ENCODE measurements around the gene C2orf72.
"Not testable (repeated sequence)": the region's sequence is repeated elsewhere in the genome, so short reads cannot be mapped to it uniquely, and the experiment has no call there.

Gene C2orf72

DNA sequence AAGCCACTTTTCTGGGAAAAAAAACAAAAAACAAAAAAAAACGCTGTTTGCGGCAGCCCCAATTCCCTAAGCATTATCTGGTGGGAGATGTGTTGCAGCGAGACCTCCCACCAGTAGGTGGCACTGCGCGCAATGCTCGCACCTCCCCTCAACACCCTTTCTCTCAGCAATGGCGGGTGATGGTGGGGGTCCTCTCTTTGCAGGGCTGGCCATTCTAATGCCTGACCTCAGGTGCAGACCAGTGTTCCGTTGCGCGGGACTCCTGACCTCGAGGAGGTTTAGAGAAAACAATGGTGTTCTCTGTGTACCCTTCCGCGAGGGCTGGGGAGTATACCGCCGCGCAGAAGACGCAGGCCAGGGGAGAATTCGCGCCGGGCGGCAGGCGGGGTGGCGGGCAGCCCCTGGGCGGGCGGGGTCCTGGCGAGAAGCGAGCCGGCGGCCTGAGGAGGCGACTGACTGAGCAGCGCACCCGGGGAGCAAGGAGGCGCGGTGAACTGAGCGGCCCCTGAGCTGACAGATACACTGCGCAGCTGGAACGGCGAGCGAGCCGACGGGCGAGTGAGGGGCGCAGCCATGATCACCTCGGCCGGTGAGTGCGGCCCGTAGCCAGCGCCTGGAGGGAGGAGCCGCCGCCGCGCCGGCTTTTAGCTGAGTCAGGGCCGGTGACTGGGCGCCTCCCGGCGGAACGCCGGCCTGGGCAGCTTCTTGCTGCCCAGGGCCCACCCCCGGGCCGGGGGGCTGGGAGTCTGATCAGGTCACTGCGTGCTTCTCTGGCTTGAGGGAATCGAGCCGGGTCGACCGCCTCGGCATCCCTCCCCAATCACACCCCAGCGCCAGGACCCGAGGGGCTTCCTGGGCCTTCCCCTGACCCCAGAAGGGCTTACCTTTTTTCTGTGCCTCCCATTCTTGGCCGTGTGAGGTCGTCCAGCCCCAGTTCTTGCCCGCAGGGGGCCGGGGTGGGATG is 19.4 kb downstream of the C2orf72 start, which contains the start of gene PSMD1:
Gene PSMD1, plus strand, starts transcription at position 415 of the 964 bp plus-strand sequence. Its CDS starts 159 bp downstream, at position 574.
- Histone ChIP-seq H3K4me1 (peaks cover 34 to 46% (median 41%) of the 10 kb centered on the region in 10 experiments), H4K20me1 (peaks cover 25 to 50% (median 43%) of the 10 kb centered on the region in 11 experiments; a peak in 20 of 22 replicates), H3K27ac (peak within 1 kb of the TSS; percentile 96 to 98 (median 97)), H3K27me3 (peaks cover 0 to 6% (median 0%) of the 10 kb centered on the region in 11 experiments; a peak in 2 of 22 replicates), H3K4me3 (peak within 1 kb of the TSS; percentile 83 to 100 (median 98)), H3K36me3 (peaks cover 9 to 28% (median 14%) of the 10 kb centered on the region in 11 experiments; a peak in 21 of 22 replicates), H3K9ac (peak within 1 kb of the TSS; percentile 90 to 99 (median 99)), H3K9me3 (replicated peaks in 1 of 11) (no peaks in the 10 kb centered on the region), H3K4me2 (peak within 1 kb of the TSS; percentile 70 to 98 (median 91))
- TF ChIP-seq Cebpa-rat (IDR thresholded peaks at IDR 0.05), result no peak

DNA sequence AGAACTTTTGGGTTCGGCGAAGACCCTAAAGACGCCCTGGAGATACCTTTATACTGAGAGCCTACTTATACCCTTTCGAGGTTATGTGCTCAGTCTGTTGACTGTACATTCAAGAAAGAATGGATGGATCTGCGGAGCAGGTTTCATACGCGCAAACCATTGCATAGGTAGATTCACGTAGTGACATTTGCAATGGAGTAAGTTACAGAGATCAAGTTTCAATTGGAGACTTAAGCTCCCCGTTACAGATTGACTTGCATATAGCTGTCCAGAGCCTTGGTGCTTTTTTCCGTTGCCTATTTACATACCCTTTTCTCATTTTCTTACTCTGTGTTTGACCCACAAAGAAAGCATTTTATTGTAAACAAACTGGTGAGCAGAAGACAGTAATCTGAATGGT is 20.3 kb downstream of the C2orf72 start:
- Histone ChIP-seq H3K27me3 (no peaks in the 10 kb centered on the region), H4K20me1 (peaks cover 28 to 58% (median 44%) of the 10 kb centered on the region in 11 experiments; a peak in 20 of 22 replicates), H3K9me3 (replicated peaks in 1 of 11) (no peaks in the 10 kb centered on the region), H3K4me3 (peak overlapping the region; percentile 83 to 100 (median 98)), H3K9ac (peak overlapping the region; percentile 90 to 99 (median 99)), H3K4me2 (peak overlapping the region; percentile 70 to 98 (median 91)), H3K36me3 (peaks cover 17 to 37% (median 21%) of the 10 kb centered on the region in 11 experiments; a peak in 21 of 22 replicates), H3K27ac (peak overlapping the region; percentile 96 to 98 (median 97)), H3K4me1 (peaks cover 26 to 45% (median 34%) of the 10 kb centered on the region in 10 experiments)
- no peak for TF ChIP-seq Cebpa-rat (IDR thresholded peaks at IDR 0.05)

GRCh38 chr2:231058761-231059550 is 21.6 kb downstream of the C2orf72 start:
- H4K20me1 ChIP-seq, result peaks cover 28 to 71% (median 57%) of the 10 kb centered on the region in 11 experiments; a peak in 21 of 22 replicates
- H3K27me3 ChIP-seq, result no peaks in the 10 kb centered on the region
- H3K9ac ChIP-seq, result peak overlapping the region; percentile 25 to 99 (median 99); a peak in 19 of 22 replicates
- H3K4me1 ChIP-seq, result peaks cover 25 to 51% (median 32%) of the 10 kb centered on the region in 10 experiments
- H3K36me3 ChIP-seq, result peaks cover 29 to 50% (median 34%) of the 10 kb centered on the region in 11 experiments
- peak overlapping the region in 7 of 10 experiments; percentile 98 to 100 (median 99); a peak in 11 of 20 replicates for H3K4me3 ChIP-seq
- TF ChIP-seq Cebpa-rat (IDR thresholded peaks at IDR 0.05), result no peak
- peak overlapping the region in 2 of 11 experiments; percentile 2 to 98; a peak in 2 of 22 replicates for H3K27ac ChIP-seq
- H3K4me2 ChIP-seq, result peak overlapping the region; percentile 70 to 98 (median 91)
- H3K9me3 ChIP-seq (replicated peaks in 1 of 11), result no peaks in the 10 kb centered on the region

DNA sequence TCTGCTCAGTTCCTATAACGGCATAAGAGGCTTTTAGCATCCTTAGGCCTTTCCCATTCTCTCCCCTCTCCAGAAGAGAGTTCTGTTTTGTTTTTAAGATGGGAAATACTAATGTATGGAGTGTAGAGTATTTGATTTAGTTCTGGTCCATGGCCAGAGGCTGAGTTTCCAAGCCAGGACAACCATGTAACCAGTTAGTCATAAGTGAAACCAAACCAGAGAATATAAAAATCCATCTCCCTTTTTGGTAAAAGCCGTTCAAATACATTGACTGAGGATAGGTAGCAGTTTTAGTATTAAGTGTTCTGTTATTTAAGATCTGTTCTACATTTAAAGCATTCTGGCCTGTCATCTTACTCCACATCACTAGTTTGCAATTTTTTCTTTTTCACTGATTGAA is 22.4 kb downstream of the C2orf72 start:
- Histone ChIP-seq H3K4me3 (no peak overlapping the region), H3K9me3 (replicated peaks in 1 of 11) (no peaks in the 10 kb centered on the region), H3K27ac (no peak overlapping the region), H3K27me3 (no peaks in the 10 kb centered on the region), H3K4me2 (peak overlapping the region in 9 of 11 experiments; percentile 81 to 98 (median 93); a peak in 12 of 22 replicates), H3K9ac (peak overlapping the region in 2 of 11 experiments; percentile 99; a peak in 3 of 22 replicates), H4K20me1 (peaks cover 28 to 79% (median 64%) of the 10 kb centered on the region in 11 experiments; a peak in 21 of 22 replicates), H3K4me1 (peaks cover 25 to 50% (median 31%) of the 10 kb centered on the region in 10 experiments), H3K36me3 (peaks cover 37 to 58% (median 42%) of the 10 kb centered on the region in 11 experiments)
- TF ChIP-seq Cebpa-rat (IDR thresholded peaks at IDR 0.05), result no peak

GRCh38 chr2:231062776-231063175 is 25.5 kb downstream of the C2orf72 start:
- Histone ChIP-seq H4K20me1 (peaks cover 23 to 99% (median 70%) of the 10 kb centered on the region in 11 experiments; a peak in 21 of 22 replicates), H3K27ac (no peak overlapping the region), H3K9me3 (replicated peaks in 1 of 11) (no peaks in the 10 kb centered on the region), H3K4me3 (no peak overlapping the region), H3K9ac (no peak overlapping the region), H3K4me1 (peaks cover 23 to 62% (median 38%) of the 10 kb centered on the region in 10 experiments), H3K36me3 (peaks cover 67 to 88% (median 72%) of the 10 kb centered on the region in 11 experiments), H3K27me3 (no peaks in the 10 kb centered on the region), H3K4me2 (peak overlapping the region in 1 of 11 experiments; percentile 32; a peak in 2 of 22 replicates)
- TF ChIP-seq Cebpa-rat (IDR thresholded peaks at IDR 0.05), result no peak

DNA sequence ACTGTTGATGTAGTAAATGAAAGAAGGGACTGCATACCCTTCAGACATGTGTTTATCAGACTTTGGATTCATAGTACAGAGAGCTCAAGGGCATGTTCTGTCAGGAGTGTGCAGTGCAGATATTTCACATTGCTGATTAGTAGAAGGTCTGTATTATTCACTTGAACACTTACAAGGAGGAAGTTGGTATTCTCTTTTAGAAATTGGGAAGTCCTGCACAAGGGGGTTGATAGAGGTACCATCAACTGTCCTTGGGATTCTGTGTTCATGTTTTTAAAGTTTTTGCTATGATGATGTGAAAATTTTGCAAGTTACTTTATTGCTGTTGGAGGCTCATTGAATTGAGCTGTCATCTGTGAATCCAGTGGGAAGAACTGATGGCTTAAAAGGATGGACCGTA is 26.0 kb downstream of the C2orf72 start:
- Histone ChIP-seq H3K36me3 (peaks cover 72 to 94% (median 78%) of the 10 kb centered on the region in 11 experiments), H3K27ac (no peak overlapping the region), H3K9ac (no peak overlapping the region), H3K27me3 (no peaks in the 10 kb centered on the region), H3K4me3 (no peak overlapping the region), H3K4me2 (peak overlapping the region in 3 of 11 experiments; percentile 1 to 55 (median 32); a peak in 5 of 22 replicates), H3K9me3 (replicated peaks in 1 of 11) (no peaks in the 10 kb centered on the region), H4K20me1 (peaks cover 25 to 99% (median 70%) of the 10 kb centered on the region in 11 experiments; a peak in 21 of 22 replicates), H3K4me1 (peaks cover 17 to 62% (median 37%) of the 10 kb centered on the region in 10 experiments)
- TF ChIP-seq Cebpa-rat (IDR thresholded peaks at IDR 0.05), result no peak

DNA sequence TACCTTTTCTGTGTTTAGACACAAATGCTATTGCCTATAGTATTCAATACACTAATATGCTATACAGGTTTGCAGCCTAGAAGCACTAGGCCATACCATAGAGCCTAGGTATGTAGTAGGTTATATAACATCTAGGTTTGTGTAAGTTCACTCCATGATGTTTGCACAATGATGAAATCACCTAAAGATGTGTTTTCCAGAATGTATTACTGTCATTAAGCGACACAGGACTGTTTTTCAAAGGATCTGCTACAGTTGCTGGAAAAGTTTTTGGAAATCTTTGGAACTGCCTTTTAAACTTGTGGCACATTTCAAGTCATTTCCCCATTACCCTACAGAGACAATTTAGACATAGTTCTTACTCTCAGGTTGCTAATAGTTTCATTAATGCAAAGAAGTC is 28.6 kb downstream of the C2orf72 start:
- Histone ChIP-seq H3K4me2 (no peak overlapping the region), H3K27ac (no peak overlapping the region), H3K9ac (no peak overlapping the region), H3K36me3 (peaks cover 92 to 100% (median 99%) of the 10 kb centered on the region in 11 experiments), H3K4me3 (no peak overlapping the region), H3K27me3 (no peaks in the 10 kb centered on the region), H3K9me3 (replicated peaks in 1 of 11) (no peaks in the 10 kb centered on the region), H3K4me1 (peaks cover 0 to 53% (median 18%) of the 10 kb centered on the region in 10 experiments; a peak in 13 of 20 replicates), H4K20me1 (peaks cover 13 to 84% (median 49%) of the 10 kb centered on the region in 11 experiments; a peak in 20 of 22 replicates)
- TF ChIP-seq Cebpa-rat (IDR thresholded peaks at IDR 0.05), result no peak

DNA sequence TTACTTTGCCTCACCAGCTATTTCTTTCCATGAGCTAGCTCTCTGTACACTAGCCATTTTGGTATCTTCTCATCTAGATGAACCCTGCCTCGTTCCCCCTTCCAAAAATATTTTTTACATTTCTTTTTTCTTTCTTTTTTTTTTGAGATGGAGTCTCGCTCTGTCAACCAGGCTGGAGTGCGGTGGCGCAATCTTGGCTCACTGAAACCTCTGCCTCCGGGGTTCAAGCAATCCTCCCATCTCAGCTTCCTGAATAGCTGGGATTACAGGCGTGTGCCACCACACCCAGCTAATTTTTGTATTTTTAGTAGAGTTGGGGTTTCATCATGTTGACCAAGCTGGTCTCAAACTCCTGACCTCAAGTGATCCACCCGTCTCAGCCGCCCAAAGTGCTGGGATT is 30.2 kb downstream of the C2orf72 start:
- Histone ChIP-seq H3K36me3 (peaks cover 93 to 100% (median 100%) of the 10 kb centered on the region in 11 experiments), H3K4me1 (peaks cover 0 to 49% (median 18%) of the 10 kb centered on the region in 10 experiments; a peak in 13 of 20 replicates), H3K4me2 (peak overlapping the region in 4 of 11 experiments; percentile 6 to 60 (median 48); a peak in 8 of 22 replicates), H3K27ac (peak overlapping the region in 4 of 11 experiments; percentile 15 to 39 (median 24); a peak in 6 of 22 replicates), H4K20me1 (peaks cover 3 to 74% (median 39%) of the 10 kb centered on the region in 11 experiments; a peak in 18 of 22 replicates)
- TF ChIP-seq Cebpa-rat (IDR thresholded peaks at IDR 0.05), result peak in 4 of 11 experiments; percentile 3 to 30 (median 24); a peak in 1 of 22 replicates
- not testable (repeated sequence) for H3K9ac ChIP-seq; H3K27me3 ChIP-seq; H3K4me3 ChIP-seq; H3K9me3 ChIP-seq (replicated peaks in 1 of 11)
